ENCODE data around the gene TCEANC2.
"Not testable (repeated sequence)": the region's sequence is repeated elsewhere in the genome, so short reads cannot be mapped to it uniquely, and the experiment has no call there.

Gene TCEANC2

DNA sequence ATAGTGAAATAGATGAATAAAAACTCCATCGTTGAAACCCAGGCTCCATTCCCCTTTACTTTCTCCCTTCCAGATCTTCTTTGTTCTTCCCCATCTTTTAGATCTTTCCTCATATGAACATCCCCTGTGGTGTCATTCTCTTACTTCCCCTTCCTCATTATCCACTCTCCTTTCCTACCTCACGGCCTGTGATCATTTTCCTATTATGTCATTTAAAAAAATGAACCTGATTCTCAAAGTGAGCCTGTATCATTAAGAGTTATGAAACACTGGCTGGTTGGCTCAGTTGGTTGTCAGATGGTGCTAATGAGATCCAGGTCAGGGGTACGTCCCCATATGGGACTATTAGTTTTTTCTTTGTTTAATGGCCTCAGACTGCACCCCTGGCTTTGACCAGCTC, 38.3 kb downstream of the TCEANC2 start:
- DNase-seq, result no peak

DNA sequence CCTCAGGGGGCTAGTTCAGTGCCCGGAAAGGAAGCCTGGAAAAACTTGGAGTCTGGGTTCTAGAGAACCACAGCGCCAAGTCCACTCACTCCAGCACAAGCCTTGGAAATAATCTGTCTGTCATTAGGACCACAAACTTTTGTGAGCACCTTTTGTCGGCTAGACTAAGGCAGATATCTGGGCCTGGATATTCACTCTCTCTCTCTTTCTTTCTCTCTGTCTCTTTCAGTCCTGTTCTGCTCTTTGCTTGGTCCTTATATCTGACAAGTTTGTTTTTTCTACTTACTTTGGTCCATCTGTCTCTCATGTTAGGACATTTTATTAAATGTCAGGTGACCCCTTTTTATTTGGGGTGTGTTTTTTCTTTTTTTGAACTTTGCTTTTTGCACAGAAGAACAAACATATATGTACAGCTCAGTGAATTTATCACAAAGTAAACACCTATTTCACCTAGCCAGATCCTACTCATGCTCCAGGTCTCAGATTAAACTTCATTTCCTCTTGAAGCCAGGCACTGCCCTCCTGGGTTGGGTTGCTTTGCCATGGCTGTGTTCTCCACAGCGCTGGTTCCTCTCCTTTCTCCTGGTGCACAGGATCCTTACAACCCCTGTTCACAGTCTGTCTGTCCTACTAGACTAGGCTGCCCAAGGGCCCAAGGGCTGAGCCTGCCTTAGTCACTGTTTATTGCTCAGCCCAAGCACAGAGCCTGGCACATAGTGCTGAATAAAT, 40.8 kb downstream of the TCEANC2 start:
- DNase-seq, result no peak

DNA sequence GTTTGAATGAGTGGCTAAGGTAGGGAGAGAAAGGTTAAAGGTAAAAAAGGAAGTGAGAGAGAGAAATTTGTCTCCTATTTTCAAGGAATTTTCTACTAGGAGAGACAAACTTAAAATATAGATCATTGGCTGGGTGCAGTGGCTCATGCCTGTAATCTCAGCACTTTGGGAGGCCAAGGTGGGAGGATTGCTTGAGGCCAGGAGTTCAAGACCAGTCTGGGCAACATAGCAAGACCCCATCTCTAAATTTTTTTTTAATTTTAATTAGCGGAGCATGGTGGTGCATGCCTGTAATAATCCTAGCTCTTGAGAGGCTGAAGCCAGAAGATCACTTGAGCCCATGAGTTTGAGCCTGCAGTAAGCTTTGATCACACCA, 41.3 kb downstream of the TCEANC2 start:
- DNase-seq, result not testable (repeated sequence)

DNA sequence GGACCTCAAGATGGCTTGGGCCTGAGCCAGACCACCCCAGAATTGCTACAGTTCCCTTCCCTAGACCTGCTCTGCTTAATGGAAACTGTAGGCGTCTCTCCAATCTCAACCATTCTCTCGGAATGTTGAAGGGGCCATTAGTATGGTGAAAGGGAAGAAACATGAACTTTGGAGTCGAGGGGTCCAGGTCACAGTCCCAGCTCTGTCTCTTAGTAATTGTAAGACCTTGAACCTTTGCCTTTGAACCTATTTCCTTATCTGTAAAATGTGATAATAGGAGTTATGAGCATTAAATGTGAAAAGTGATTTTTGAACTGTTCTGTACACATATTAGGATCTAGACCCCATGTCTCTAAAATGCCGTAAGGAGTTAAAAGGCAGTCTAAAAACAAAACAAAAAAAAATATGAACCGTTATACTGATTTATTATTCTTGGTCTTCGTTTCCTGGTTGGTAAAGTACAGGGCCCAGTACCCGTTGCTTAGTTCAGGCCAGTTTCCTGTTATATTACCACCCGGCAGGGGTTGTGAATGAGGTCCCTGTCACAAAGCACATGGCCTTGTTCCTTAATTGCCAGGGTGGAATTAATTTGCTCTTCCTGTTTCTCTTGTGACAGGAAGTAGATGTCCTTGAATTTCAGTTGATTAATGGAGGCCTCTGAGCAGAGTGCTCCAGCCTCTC, 42.3 kb downstream of the TCEANC2 start:
- peak; percentile 9 for DNase-seq

DNA sequence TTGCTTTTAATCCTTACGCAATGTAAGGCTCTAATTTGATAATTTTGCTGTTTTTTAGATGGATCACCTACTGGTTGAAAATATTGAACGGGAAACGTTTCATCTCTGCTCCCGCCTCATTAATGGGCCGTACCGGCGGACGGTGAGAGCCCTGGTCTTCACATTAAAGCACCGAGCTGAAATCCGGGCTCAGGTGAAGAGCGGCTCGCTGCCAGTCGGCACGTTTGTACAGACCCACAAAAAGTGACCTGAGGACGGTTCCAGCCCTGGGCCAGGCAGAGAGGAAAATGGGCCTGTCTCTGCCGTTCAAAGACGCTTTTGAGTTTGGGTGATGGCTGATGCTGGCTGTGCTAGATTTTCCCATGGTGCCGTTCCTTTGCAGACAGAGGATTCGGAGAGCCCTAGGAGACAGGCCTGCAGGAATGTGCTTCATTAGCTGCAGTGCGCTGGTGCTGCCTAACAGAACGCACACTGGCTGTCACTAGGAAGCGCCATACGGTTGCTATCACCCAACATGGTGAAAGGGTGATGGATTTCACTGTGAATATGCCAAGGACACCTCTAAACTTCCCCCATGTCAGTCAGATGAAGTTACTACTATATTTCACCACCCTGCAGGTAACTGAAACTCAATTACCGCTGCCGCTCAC, 42.9 kb downstream of the TCEANC2 start:
- DNase-seq, result no peak

DNA sequence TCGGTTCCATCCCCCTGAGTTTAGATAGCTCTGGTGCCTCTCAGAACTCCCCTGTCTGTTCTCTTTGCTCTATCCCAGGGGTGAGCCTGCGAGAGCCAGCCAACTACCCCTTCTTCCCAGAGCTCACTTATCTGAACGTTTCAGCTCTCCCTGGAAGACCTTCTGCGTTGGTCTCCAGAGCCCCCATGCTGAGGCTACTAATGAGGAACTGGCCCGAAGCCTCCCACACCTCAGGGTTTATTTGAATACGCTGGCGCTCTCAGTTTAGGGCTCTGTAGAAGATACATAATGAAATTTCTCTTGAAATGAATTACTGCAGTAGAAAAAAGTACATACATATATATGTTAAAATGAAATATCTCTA, 43.5 kb downstream of the TCEANC2 start:
- no peak for DNase-seq

DNA sequence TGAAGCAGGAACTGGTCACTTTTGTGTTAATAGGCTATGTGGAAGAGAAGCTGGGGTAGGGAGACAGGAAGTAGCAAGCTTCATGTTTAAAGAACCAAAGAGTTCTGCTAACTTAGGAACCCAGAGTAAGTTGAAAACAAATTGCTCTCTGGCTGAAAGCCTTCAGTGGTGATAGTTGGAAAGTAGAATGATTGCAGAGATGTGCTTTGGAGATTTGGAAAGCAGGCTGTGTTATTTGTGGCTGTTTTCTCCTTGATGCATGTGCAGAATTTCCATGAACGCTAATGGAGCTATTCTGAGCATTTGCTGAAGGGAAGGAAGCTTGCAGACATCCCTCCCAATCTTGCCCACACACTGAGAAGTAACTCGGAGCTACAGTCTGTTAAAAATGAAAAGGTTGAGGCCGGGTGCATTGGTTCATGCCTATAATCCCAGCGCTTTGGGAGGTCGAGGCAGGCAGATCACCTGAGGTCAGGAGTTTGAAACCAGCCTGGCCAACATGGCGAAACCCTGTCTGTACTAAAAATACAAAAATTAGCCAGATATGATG, 45.7 kb downstream of the TCEANC2 start:
- no peak for DNase-seq

DNA sequence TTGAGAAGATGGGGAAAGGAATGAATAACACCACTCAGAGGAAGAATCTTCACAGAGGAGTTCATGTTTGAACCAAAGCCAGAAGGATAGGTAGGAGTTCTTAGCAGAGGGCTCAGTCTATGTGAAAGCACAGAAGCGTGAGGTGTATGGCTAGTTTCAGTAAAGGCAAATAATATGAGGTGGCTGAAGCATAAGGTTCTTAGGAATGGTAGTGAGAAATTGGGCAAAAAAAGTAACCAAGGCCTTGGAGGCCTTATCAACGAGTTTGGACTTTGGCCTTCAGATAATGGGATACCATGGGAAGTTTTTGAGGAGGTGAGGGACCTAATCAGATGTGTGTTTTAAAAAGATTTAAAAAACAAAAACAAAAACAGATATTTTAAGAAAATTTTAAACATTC, 47.1 kb downstream of the TCEANC2 start:
- no peak for DNase-seq

DNA sequence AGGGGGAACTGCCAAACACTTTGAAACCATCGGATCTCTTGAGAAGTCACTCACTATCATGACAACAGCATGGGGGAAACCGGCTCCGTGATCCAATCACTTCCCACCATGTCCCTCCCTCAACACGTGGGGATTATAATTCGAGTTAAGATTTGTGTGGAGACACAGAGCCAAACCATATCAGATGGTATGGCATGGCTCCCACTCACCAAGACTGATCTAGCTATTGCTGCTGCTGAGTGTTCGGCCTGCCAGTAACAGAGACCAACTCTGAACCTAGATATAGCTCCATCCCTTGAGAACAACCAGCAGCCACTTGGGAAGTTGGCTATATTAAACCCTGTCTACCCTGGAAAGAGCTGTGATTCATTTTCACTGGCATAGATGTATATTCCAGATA, 50.0 kb downstream of the TCEANC2 start:
- DNase-seq, result no peak

DNA sequence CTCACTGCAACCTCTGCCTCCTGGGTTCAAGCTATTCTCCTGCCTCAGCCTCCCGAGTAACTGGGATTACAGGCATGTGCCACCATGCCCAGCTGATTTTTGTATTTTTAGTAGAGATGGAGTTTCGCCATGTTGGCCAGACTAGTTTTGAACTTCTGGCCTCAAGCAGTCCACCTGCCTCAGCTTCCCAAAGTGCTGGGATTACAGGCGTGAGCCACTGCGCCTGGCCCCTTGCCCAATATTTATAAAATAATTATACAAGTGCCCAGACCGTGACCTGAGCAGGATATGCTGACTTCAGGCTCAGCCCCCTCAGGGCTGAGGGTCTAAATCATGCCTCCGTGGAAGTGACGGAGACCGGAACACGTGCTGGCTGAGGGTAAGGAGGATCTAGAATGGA, 51.2 kb downstream of the TCEANC2 start:
- not testable (repeated sequence) for DNase-seq

DNA sequence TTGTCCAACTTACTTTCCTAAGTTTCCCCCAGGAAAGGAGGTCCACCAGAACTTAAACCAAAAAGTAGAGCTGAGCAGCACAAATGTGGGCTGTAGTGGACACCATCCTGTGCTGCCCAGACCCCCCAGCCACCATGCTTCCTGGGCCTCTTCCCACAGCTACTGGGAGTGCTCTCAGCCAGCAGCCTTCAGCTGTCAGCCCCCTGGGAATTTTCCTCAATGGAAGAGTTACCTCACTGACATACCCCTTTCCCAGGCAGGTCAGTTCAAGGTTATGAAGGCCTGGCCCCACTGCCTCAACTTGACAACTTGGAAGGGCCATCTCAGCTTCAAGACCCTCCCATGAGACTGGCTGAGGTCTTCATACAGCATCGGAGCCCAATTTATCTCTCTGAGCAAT, 51.7 kb downstream of the TCEANC2 start:
- no peak for DNase-seq

DNA sequence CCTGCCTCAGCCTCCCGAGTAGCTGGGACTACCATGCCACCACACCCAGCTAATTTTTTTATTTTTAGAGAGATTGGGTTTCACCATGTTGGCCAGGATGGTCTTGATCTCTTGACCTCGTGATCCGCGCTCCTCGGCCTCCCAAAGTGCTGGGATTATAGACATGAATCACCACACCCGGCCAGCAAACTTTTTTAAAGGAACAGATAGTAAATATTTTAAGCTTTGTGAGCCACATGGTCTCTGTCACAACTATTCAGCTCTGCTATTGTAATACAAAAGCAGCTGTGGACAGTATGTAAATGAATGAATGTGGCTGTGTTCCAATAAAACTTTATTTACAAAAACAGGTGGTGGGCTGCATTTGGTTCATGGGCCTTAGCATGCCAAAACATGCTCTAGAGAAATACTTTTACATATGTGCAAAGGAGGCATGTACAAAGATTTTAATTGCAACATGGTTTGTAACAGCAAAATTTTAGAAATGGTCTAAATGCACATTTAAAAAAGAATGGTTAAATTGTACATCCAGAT, 52.4 kb downstream of the TCEANC2 start:
- no peak for DNase-seq

DNA sequence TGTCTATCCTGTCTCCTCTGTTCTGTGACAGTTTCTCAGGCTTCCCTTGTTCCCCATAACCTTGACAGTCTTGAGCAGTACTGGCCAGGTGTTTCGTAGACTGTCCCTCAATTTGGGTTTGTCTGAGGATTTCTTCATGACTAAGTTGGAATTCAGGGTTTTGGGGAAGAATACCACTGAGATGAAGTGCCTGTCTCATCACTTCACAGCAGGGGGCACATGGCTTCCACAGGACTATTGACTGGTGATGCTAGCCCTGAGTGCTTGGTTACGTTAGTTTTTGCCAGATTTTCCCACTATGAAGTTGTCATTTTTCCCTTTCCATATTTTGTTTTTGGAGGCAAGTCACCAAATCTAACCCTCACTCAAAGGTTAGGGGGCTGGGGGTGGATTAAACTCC, 53.7 kb downstream of the TCEANC2 start:
- DNase-seq, result peak; percentile 68

DNA sequence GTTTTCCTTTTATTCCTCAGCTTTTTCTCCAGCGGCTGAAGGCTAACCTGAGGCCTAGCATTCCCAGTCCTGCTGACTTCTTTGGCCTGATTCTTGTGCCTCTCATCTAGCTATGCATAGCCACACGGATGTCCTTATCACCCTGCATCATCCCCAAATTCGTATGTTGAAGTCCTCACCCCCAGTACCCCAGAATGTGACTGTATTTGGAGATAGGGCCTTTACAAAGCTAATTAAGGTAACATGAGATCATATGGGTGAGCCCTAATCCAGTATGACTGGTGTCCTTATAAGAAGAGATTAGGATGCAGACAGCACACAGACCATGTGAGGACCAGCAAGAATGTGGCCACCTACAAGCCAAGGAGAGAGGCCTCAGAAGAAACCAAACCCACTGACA, 54.7 kb downstream of the TCEANC2 start:
- DNase-seq, result no peak

DNA sequence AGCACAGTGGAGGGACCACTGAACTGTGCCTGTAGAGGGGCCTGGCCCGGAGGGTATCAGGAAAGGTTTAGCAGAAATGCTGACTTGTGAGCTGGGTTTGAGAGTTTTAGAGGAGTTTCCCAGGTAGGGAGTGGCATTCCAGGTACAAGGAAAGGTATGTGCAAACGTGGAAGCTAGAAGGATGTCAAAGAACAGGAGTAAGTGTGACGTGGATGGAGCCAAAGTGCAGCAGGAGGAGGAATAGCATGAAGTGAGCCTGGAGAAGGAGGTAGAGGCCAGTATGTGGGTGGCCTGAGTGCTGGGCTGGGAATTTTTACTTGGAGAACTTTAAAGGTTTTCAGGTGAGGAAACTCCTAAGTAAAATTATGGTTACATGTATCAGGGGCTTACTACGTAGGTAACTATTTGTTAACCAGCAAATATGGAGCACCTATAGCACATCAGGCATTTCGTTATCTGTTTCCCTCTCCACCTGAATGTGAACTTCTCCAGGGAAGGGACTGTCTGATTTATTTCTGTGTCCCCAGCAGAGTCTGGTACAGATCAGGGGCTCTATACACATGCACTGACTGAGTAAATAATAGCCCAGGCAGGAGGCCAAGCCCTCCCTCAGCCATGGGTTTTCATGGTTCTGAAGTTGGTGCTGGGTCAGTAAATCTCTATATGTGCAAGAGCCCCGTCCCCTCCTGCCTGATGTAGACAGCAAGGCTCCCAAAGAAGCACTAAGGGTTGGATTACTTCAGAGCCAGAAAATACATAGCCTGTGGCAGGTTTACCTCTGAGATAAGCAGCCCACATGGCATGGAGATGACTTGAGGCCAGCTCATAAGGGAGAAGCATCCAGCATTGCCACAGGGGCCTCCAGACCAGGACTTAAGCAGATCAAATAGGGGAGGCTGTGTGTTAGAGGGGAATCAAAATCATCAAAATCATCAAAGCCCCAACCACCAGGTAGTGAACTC, 56.0 kb downstream of the TCEANC2 start:
- no peak for DNase-seq

DNA sequence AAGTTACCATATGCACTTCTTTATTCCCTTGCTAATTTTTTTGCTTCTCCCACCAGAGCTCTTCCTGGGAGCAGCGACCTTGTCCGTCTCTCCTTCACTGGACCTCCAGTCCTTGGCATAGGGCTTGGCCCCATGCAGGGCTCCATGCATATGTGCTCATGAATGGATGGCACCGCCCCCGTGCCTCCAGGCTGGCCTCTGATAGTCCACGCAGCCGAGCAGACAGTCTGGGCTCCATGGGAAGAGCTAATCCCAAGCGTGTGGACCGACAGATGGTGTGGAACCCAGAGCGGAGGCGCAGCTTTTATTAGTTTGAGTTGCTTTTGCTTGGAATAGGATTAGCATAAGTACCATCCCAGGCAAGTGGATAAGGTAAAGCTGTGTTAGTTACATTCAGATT, 57.6 kb downstream of the TCEANC2 start:
- no peak for DNase-seq

DNA sequence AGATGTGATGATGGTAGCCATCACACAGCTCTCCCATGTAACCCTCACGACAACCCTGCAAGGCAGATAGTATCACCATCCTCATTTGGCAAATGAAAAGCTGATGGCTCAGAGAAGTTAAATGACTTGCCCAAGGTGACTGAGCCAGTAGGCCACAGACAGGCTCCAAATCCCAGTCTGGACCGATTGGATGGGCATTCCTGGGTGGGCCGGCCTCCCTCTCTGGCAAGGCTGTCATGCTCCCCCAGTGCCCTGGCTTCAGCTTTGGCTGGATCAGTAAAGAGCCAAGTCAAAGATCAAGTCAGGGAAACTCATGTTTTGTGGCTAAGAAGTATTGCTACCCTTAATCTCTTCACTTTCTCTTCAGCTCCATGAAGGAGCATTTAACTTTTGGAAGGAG, 58.2 kb downstream of the TCEANC2 start:
- DNase-seq, result no peak

DNA sequence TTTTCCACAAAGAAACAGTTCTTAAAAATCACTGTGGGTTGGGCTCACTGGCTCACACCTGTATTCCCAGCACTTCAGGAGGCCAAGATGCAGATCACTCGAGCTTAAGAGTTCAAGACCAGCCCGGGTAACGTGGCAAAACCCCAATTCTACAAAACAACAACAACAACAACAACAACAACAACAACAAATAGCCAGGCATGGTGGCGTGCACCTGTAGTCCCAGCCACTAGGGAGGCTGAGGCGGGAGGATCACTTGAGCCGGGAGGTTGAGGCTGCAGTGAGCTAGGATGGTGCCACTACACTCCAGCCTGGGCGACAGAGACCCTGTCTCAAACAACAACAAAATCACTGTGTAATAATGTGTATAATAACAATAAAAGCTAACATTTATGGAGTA, 58.6 kb downstream of the TCEANC2 start:
- no peak for DNase-seq

DNA sequence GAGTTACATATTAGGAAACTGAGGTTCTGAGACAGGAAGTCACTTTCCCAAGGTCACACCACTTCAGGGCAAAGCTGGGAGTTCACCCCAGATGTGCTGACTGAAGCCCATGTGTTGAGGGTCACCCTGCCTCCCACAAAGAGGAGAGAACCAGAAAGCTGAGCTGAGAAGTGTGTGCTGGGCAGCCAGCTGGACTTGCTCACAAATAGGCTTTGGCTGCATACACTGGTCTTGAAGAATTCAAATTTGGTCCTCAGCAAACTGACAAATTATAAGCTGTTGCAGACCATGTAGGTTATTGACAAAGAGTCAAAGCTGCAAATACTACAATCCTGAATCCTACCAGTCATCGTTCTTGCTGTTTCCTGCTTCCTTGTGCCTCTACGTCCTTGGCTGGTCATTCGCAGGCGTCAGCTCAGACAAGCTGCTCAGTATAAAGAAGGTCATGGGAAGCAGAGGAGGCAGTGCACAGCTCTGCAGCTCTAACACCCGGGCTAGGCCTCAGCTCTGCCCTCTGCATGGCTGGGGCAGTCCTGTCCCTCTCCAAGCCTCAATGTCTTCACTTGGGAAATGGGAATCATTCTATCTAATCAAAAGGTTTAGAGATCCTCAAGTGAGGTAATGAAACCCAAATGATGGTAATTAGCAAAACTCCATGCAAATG, 59.4 kb downstream of the TCEANC2 start:
- no peak for DNase-seq

DNA sequence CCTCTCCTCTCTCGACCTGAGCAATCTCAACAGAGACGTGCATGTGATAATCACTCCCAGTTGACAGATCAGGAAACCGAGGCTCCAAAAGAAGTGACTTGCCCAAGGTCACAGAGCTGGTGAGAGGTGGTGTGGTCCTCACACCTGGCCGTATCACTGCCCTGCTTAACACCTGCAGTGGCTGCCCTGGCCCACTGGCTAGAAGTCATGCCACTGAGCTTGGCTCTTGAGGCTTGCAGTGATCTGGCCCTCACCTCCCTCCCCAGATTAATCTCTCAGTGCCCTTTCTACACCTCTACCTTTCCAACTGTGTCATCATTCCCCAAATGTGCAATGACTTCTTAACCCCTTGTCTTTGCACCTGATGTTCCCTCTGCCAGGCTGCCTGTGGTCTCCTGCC, 60.6 kb downstream of the TCEANC2 start:
- no peak for DNase-seq

DNA sequence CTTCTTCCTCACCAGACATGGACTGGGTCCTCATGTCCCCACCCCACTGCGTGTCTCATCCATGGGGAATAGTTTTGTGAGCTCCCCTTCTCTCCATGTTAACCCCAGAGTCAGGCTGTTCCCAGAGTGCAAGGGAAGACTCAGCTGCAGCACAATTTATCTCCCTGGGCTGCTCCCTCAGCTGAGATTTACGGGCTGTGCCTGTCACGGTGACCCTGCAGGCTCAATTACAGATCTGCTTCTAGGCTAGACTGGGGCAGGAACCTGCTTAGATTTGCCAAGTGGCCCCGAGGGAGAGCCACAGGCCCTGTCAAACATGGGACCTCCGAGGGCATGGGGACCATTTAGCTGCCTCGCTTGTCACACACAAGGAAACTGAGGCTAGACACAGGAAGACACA, 61.5 kb downstream of the TCEANC2 start:
- no peak for DNase-seq

DNA sequence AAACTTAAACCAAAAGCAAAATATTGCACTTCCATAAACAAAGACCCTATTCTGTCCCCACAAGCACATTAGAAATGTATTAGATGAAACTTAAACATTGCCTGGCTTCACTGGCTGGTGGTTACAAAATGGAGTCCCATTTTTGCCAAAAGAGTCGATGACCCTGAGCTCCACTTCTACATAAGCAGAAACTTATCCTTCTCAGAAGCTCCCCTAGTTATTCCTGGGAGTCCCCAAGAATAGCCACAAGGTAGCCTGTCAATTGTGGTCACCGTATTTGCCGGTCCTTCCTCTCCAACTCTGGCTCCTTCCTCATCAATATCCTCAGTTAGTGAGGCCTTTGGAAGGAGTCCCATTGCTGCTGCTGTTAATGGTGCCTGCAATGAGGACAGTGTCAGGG, 62.1 kb downstream of the TCEANC2 start:
- DNase-seq, result no peak
